Lower leg skin (tissue), 3 donors: ENCODE measurements around the gene ORAI3.

Source experiments
- POLR2A ChIP-seq, 2 donors: fragments of 450-650 bp; IDR thresholded peaks; one replicate each; pipeline ENCODE4 v1.6.1; 2016 to 2017; ENCODE audit warnings: antibody characterized with exemption in 2 of 2, mild to moderate bottlenecking in 1 of 2, moderate library complexity in 1 of 2
- TF ChIP-seq, protein P1 (sequence below), 3 donors: fragments of 450-650 bp; IDR thresholded peaks; one replicate each; pipeline ENCODE4 v1.5.1; 2016; ENCODE audit warnings: antibody characterized with exemption in 3 of 3, mild to moderate bottlenecking in 3 of 3, moderate library complexity in 2 of 3

DNA sequence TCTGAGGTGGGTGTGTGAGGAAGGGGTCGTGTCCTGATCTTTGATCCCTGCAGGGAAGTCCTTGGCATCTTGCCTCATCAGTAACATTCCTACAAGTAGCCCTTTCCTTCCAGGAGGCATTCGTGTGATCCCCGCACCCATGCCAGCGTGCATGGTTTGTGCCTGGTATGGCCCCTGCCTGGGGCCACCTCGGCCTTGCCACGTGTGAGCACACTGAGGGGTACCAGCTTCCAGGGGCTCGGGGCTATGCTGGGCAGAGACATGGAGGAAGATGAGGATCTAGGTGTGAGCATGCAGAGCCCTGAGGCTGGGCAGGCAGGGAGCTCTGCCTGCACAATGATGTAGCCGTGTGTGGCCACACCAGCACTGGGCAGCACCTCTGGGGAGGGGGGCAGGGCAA, 42.2 kb downstream of the ORAI3 start:
- TF ChIP-seq, protein P1, sequence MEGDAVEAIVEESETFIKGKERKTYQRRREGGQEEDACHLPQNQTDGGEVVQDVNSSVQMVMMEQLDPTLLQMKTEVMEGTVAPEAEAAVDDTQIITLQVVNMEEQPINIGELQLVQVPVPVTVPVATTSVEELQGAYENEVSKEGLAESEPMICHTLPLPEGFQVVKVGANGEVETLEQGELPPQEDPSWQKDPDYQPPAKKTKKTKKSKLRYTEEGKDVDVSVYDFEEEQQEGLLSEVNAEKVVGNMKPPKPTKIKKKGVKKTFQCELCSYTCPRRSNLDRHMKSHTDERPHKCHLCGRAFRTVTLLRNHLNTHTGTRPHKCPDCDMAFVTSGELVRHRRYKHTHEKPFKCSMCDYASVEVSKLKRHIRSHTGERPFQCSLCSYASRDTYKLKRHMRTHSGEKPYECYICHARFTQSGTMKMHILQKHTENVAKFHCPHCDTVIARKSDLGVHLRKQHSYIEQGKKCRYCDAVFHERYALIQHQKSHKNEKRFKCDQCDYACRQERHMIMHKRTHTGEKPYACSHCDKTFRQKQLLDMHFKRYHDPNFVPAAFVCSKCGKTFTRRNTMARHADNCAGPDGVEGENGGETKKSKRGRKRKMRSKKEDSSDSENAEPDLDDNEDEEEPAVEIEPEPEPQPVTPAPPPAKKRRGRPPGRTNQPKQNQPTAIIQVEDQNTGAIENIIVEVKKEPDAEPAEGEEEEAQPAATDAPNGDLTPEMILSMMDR (IDR thresholded peaks at IDR 0.05) = no peak
- TF ChIP-seq POLR2A (IDR thresholded peaks at IDR 0.05) = no peak
